AG09319 (cell line): ENCODE results near the gene ETV2.
"Not testable (repeated sequence)": the region's sequence is repeated elsewhere in the genome, so short reads cannot be mapped to it uniquely, and the experiment has no call there.

Experiments
- DNase-seq: peaks from one replicate; pipeline ENCODE4 v3.0.0-alpha.2; 2010; ENCODE audit warnings: low read depth; ENCODE audit errors: extremely low read depth
- CTCF ChIP-seq: IDR thresholded peaks from 2 replicates; pipeline ENCODE4 v1.5.1; 2011; ENCODE audit warnings: low read depth, mild to moderate bottlenecking, inconsistent platforms, low read length, moderate library complexity

Gene ETV2

DNA sequence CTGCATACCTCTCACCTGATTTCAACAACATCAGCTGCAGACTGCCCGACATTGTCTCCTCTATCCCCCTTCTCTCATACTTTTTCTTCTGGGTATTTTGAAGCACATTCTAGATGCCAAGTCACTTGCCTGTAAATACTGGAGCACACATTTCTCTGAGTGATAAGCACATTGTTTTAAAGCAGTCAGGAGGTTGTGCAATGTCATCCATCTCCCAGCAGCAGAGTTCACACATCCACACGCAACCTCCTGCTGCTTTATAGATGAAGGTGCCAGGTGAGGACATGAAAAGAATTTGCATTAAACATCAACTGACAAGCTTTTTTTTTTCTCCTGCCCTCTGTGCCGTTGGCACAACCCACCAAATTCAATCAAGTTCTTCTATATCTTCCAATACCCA lies 30.3 kb downstream of the ETV2 start:
- TF ChIP-seq CTCF: no peak
- DNase-seq: no peak

GRCh38 chr19:35673121-35673804 lies 31.7 kb downstream of the ETV2 start:
- no peak for TF ChIP-seq CTCF

GRCh38 chr19:35675589-35676140 lies 34.1 kb downstream of the ETV2 start:
- no peak for TF ChIP-seq CTCF
- DNase-seq: no peak

More at GRCh38 chr19:35673121-35673804, 31.7 kb downstream of the ETV2 start:
- DNase-seq: no peak

GRCh38 chr19:35689836-35690235 lies 48.3 kb downstream of the ETV2 start:
- no peak for DNase-seq
- no peak for TF ChIP-seq CTCF

DNA sequence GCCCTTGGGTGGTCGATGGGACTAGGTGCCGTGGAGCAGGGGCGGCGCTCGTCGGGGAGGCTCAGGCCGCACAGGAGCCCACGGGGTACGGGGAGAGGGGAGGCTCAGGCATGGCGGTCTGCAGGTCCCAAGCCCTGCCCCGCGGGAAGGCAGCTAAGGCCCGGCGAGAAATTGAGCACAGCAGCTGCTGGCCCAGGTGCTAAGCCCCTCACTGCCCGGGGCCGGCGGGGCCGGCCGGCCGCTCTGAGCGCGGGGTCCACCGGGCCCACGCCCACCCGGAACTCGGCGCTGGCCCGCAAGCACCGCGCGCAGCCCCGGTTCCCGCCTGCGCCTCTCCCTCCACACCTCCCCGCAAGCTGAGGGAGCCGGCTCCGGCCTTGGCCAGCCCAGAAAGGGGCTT lies 49.6 kb downstream of the ETV2 start:
- not testable (repeated sequence) for DNase-seq

DNA sequence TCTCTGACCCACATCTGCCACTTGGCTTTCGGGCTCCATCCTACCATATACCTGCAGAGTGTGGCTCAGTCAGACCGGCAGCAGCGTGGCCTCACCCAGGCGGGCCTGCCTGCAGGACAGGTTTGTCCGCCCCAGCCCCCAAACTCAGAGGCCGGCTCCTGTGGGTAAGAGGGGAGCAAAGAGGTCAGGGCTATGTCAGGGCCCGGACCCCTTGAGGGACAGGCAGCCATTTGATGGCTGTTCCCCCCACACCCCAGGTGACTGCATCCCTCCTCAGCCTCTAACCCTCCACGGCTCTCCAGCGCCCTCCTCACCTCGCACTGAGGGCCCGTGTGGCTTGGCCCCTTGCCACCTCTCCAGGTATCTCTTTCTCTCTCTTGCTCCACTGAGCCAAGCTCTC lies 50.5 kb downstream of the ETV2 start:
- TF ChIP-seq CTCF: no peak
- no peak for DNase-seq

GRCh38 chr19:35693422-35693821 lies 51.9 kb downstream of the ETV2 start:
- TF ChIP-seq CTCF: no peak
- no peak for DNase-seq
